Hepatocyte (in vitro differentiated cells): ENCODE measurements around the gene SLC25A25.

Experiments
- CTCF ChIP-seq: fragments of 200-600 bp; sonication (generic); IDR thresholded peaks from 2 replicates; pipeline ENCODE4 v1.5.1; 2016; ENCODE audit warnings: antibody characterized with exemption, mild to moderate bottlenecking; ENCODE audit not compliant: poor library complexity
- EZH2 ChIP-seq: fragments of 200-600 bp; sonication (generic); IDR thresholded peaks from 2 replicates; pipeline ENCODE4 v1.6.1; 2016; ENCODE audit warnings: antibody characterized with exemption, mild to moderate bottlenecking, borderline replicate concordance
- EZH2phosphoT487 ChIP-seq: fragments of 200-600 bp; sonication (generic); IDR thresholded peaks from one replicate; pipeline ENCODE4 v1.6.1; 2018; ENCODE audit warnings: antibody characterized with exemption, mild to moderate bottlenecking, low read depth, moderate library complexity; ENCODE audit not compliant: unreplicated experiment, severe bottlenecking

GRCh38 chr9:128047231-128047630 is 20.8 kb upstream of the SLC25A25 start:
- TF ChIP-seq CTCF, result no peak
- TF ChIP-seq EZH2, result no peak
- TF ChIP-seq EZH2phosphoT487, result no peak
